Hepatocyte (in vitro differentiated cells): ENCODE measurements around the gene HTR4. TPM values are rescaled to one million over a fixed set of nuclear protein-coding genes. Genes with fewer than 3 reads are reported as not detected.

Experiments used
- DNase-seq: peaks from one replicate; pipeline ENCODE4 v3.0.0-alpha.2; 2016; ENCODE audit warnings: low spot score
- H2AFZ ChIP-seq: fragments of 200-600 bp; sonication (generic); 2 replicates; pipeline ENCODE4 v1.6.0; 2016; ENCODE audit warnings: antibody characterized with exemption, mild to moderate bottlenecking
- H3K27ac ChIP-seq: fragments of 200-600 bp; sonication (generic); 2 replicates; pipeline ENCODE4 v1.5.1; 2016; ENCODE audit warnings: mild to moderate bottlenecking
- H3K27me3 ChIP-seq: fragments of 200-600 bp; sonication (generic); 2 replicates; pipeline ENCODE4 v1.6.1; 2016
- H3K36me3 ChIP-seq: fragments of 200-600 bp; sonication (generic); replicated peaks from 2 replicates; pipeline ENCODE4 v1.5.1; 2016; ENCODE audit warnings: low read depth; ENCODE audit not compliant: insufficient read depth
- H3K4me1 ChIP-seq: fragments of 200-600 bp; sonication (generic); 2 replicates; pipeline ENCODE4 v1.5.1; 2016; ENCODE audit warnings: mild to moderate bottlenecking, moderate library complexity; ENCODE audit not compliant: insufficient read depth
- H3K4me2 ChIP-seq: fragments of 200-600 bp; sonication (generic); 2 replicates; pipeline ENCODE4 v1.6.0; 2016
- H3K4me3 ChIP-seq: fragments of 200-600 bp; sonication (generic); 2 replicates; pipeline ENCODE4 v1.5.1; 2016; ENCODE audit warnings: mild to moderate bottlenecking
- H3K79me2 ChIP-seq: fragments of 200-600 bp; sonication (generic); 2 replicates; pipeline ENCODE4 v1.6.0; 2017; ENCODE audit warnings: mild to moderate bottlenecking
- H3K9me2 ChIP-seq: fragments of 200-600 bp; sonication (generic); replicated peaks from 2 replicates; pipeline ENCODE4 v1.6.0; 2017; ENCODE audit warnings: mild to moderate bottlenecking; ENCODE audit not compliant: insufficient read depth
- H3K9me3 ChIP-seq: fragments of 200-600 bp; sonication (generic); 2 replicates; pipeline ENCODE4 v1.5.1; 2016; ENCODE audit warnings: low read depth, mild to moderate bottlenecking
- H4K20me1 ChIP-seq: fragments of 200-600 bp; sonication (generic); 2 replicates; pipeline ENCODE4 v1.6.0; 2016; ENCODE audit warnings: mild to moderate bottlenecking; ENCODE audit not compliant: insufficient read depth, poor library complexity, severe bottlenecking
- CTCF ChIP-seq: fragments of 200-600 bp; sonication (generic); IDR thresholded peaks from 2 replicates; pipeline ENCODE4 v1.5.1; 2016; ENCODE audit warnings: antibody characterized with exemption, mild to moderate bottlenecking; ENCODE audit not compliant: poor library complexity
- EZH2 ChIP-seq: fragments of 200-600 bp; sonication (generic); IDR thresholded peaks from 2 replicates; pipeline ENCODE4 v1.6.1; 2016; ENCODE audit warnings: antibody characterized with exemption, mild to moderate bottlenecking, borderline replicate concordance
- EZH2phosphoT487 ChIP-seq: fragments of 200-600 bp; sonication (generic); IDR thresholded peaks from one replicate; pipeline ENCODE4 v1.6.1; 2018; ENCODE audit warnings: antibody characterized with exemption, mild to moderate bottlenecking, low read depth, moderate library complexity; ENCODE audit not compliant: unreplicated experiment, severe bottlenecking
- WGBS: methylation state at CpG from one replicate; pipeline ENCODE4 v1.1.6; 2016; ENCODE audit warnings: low lambda C conversion rate; ENCODE audit errors: missing lambda C conversion rate; 5-methylcytosine and 5-hydroxymethylcytosine counted together
- polyA plus RNA-seq: library from polyadenylated mRNA; unstranded; fragments of >200 nt; fragmentation: Nextera tagmentation; extraction: Ambion mirVana; gene quantifications from 2 replicates; pipeline ENCODE4 v1.2.1, GENCODE V29; 2016
- total RNA-seq: library from RNA; depleted of rRNA; stranded (reverse); fragments of >200 nt; gene quantifications from 2 replicates; pipeline ENCODE4 v1.2.3, GENCODE V29; 2014

Gene HTR4
- total and polyA plus RNA-seq, 2 experiments from 2014 or later, result 0.29 to 2.3 TPM

GRCh38 chr5:148454576-148454975, 199.8 kb downstream of the HTR4 start:
- no peaks in the 10 kb centered on the region for H3K9me2 ChIP-seq
- no peaks in the 10 kb centered on the region for H3K9me3 ChIP-seq
- no peaks in the 10 kb centered on the region for H3K36me3 ChIP-seq
- H3K79me2 ChIP-seq, result no peaks in the 10 kb centered on the region
- no peak overlapping the region for H3K27ac ChIP-seq
- DNase-seq, result no peak
- no peak overlapping the region for H2AFZ ChIP-seq
- TF ChIP-seq CTCF (no peak), EZH2phosphoT487 (no peak), EZH2 (no peak)
- no peaks in the 10 kb centered on the region for H3K4me1 ChIP-seq
- no peak overlapping the region for H3K4me2 ChIP-seq
- 53% methylated on average over 5 of the region's 5 CpGs for WGBS
- H3K27me3 ChIP-seq, result no peaks in the 10 kb centered on the region
- H3K4me3 ChIP-seq, result no peak overlapping the region
- no peaks in the 10 kb centered on the region for H4K20me1 ChIP-seq

- H3K27ac ChIP-seq, result no peak overlapping the region
- H4K20me1 ChIP-seq, result no peaks in the 10 kb centered on the region
- H3K4me1 ChIP-seq, result peaks cover 5% of the 10 kb centered on the region
- TF ChIP-seq CTCF (no peak), EZH2phosphoT487 (no peak), EZH2 (no peak)
- 86% methylated on average over 10 of the region's 10 CpGs for WGBS
- no peaks in the 10 kb centered on the region for H3K36me3 ChIP-seq
- no peak overlapping the region for H3K4me3 ChIP-seq
- H3K27me3 ChIP-seq, result no peaks in the 10 kb centered on the region
- H3K4me2 ChIP-seq, result no peak overlapping the region
- H3K9me3 ChIP-seq, result no peaks in the 10 kb centered on the region
- H2AFZ ChIP-seq, result no peak overlapping the region
- DNase-seq, result no peak
- no peaks in the 10 kb centered on the region for H3K79me2 ChIP-seq
- H3K9me2 ChIP-seq, result no peaks in the 10 kb centered on the region
These were observed 201.7 kb downstream of the HTR4 start for GRCh38 chr5:148452499-148453193.

- H3K4me2 ChIP-seq, result no peak overlapping the region
- no peaks in the 10 kb centered on the region for H3K9me3 ChIP-seq
- no peaks in the 10 kb centered on the region for H4K20me1 ChIP-seq
- H3K4me3 ChIP-seq, result no peak overlapping the region
- WGBS, result 53% methylated on average over 2 of the region's 2 CpGs
- H3K9me2 ChIP-seq, result no peaks in the 10 kb centered on the region
- DNase-seq, result peak; percentile 13
- peaks cover 17% of the 10 kb centered on the region for H3K4me1 ChIP-seq
- H3K36me3 ChIP-seq, result no peaks in the 10 kb centered on the region
- no peaks in the 10 kb centered on the region for H3K79me2 ChIP-seq
- H3K27me3 ChIP-seq, result no peaks in the 10 kb centered on the region
- H2AFZ ChIP-seq, result no peak overlapping the region
- no peak for TF ChIP-seq EZH2phosphoT487
- TF ChIP-seq EZH2, result no peak
- no peak for TF ChIP-seq CTCF
- no peak overlapping the region for H3K27ac ChIP-seq
These were observed 207.7 kb downstream of the HTR4 start for GRCh38 chr5:148446611-148447010.
